IMR-90 (cell line): Measurements from ENCODE around the gene AGK. TPM values are rescaled to one million over a fixed set of nuclear protein-coding genes. Genes with fewer than 3 reads are reported as not detected.

Experiments used
- ATAC-seq: fragments of 200-7000 bp; cut with Tn5 transposase; 2 replicates; pipeline ENCODE4 v1.9.1; 2020; ENCODE audit warnings: low read depth, mild to moderate bottlenecking, moderate library complexity
- BruUV-seq: library from RNA; stranded (reverse); fragments of 400-500 nt; replicated peaks from 2 replicates; lab custom pipeline; 2021; lab: Mats Ljungman, UMichigan
- CTCF ChIA-PET: fragments of 300-600 bp; formaldehyde crosslinking; extraction: SDS; loops from one replicate; lab custom pipeline; 2021; ENCODE audit warnings: antibody characterized with exemption; lab: Yijun Ruan, JAX
- POLR2A ChIA-PET: fragments of 300-600 bp; sonication (Branson Sonifier 250); formaldehyde crosslinking; loops from one replicate; lab custom pipeline; 2022; ENCODE audit warnings: antibody characterized with exemption; ENCODE audit not compliant: unreplicated experiment; lab: Charles Lee
- DNase-seq: peaks from one replicate; pipeline ENCODE4 v3.0.0; 2013
- H2AFZ ChIP-seq: replicated peaks from 2 replicates; pipeline ENCODE3; 2013; ENCODE audit warnings: low read length, mild to moderate bottlenecking; ENCODE audit not compliant: poor library complexity
- H2AK5ac ChIP-seq: 2 replicates; pipeline ENCODE4 v1.6.1; 2013; ENCODE audit warnings: low read depth, low read length, inconsistent platforms
- H2AK9ac ChIP-seq: replicated peaks from 2 replicates; pipeline ENCODE3; 2013; ENCODE audit warnings: mild to moderate bottlenecking, low read depth, low read length, moderate library complexity; ENCODE audit not compliant: poor library complexity
- H2BK120ac ChIP-seq: 2 replicates; pipeline ENCODE4 v1.6.1; 2013; ENCODE audit warnings: low read depth, low read length, inconsistent platforms
- H2BK15ac ChIP-seq: 3 replicates; pipeline ENCODE4 v1.6.1; 2013; ENCODE audit warnings: low read depth, low read length, inconsistent platforms
- H2BK20ac ChIP-seq: 2 replicates; pipeline ENCODE4 v1.6.1; 2013; ENCODE audit warnings: low read depth, mild to moderate bottlenecking, inconsistent platforms, low read length, moderate library complexity
- H2BK5ac ChIP-seq: 2 replicates; pipeline ENCODE4 v1.6.1; 2013; ENCODE audit warnings: mild to moderate bottlenecking, low read depth, low read length, inconsistent platforms; ENCODE audit not compliant: poor library complexity, severe bottlenecking
- H3K14ac ChIP-seq: replicated peaks from 2 replicates; pipeline ENCODE4 v1.6.1; 2013; ENCODE audit warnings: low read depth, low read length, inconsistent platforms
- H3K18ac ChIP-seq: 2 replicates; pipeline ENCODE4 v1.6.1; 2013; ENCODE audit warnings: low read depth, low read length, control low read depth
- H3K23ac ChIP-seq: 2 replicates; pipeline ENCODE4 v1.6.1; 2013; ENCODE audit warnings: low read depth, low read length, inconsistent platforms
- H3K27ac ChIP-seq: 2 replicates; pipeline ENCODE4 v1.5.1; 2013; ENCODE audit warnings: mild to moderate bottlenecking, control low read depth, low read length; ENCODE audit not compliant: insufficient read depth
- H3K27me3 ChIP-seq: 2 replicates; pipeline ENCODE4 v1.6.1; 2013; ENCODE audit warnings: low read length; ENCODE audit not compliant: control insufficient read depth, insufficient read depth
- H3K36me3 ChIP-seq: 2 replicates; pipeline ENCODE4 v1.6.1; 2013; ENCODE audit warnings: low read length, mixed read lengths; ENCODE audit not compliant: control insufficient read depth, insufficient read depth
- H3K4ac ChIP-seq: 2 replicates; pipeline ENCODE4 v1.6.1; 2013; ENCODE audit warnings: low read depth, low read length, inconsistent platforms
- H3K4me1 ChIP-seq: 2 replicates; pipeline ENCODE4 v1.6.1; 2013; ENCODE audit warnings: low read length, mixed read lengths; ENCODE audit not compliant: control insufficient read depth, insufficient read depth
- H3K4me2 ChIP-seq: 2 replicates; pipeline ENCODE4 v1.6.1; 2013; ENCODE audit warnings: low read depth, mild to moderate bottlenecking, control low read depth, low read length, moderate library complexity
- H3K4me3 ChIP-seq: 2 replicates; pipeline ENCODE4 v1.5.1; 2013; ENCODE audit warnings: low read depth, mild to moderate bottlenecking, control low read depth, low read length, moderate library complexity; ENCODE audit not compliant: insufficient read depth
- H3K56ac ChIP-seq: 2 replicates; pipeline ENCODE4 v1.6.1; 2013; ENCODE audit warnings: low read length, inconsistent platforms; ENCODE audit not compliant: insufficient read depth; ENCODE audit errors: extremely low read depth
- H3K79me1 ChIP-seq, 2 experiments: 2 replicates each; pipeline ENCODE4 v1.6.1; 2013; ENCODE audit warnings: low read length in 2 of 2, inconsistent platforms in 1 of 2, low read depth in 1 of 2
- H3K9ac ChIP-seq: 2 replicates; pipeline ENCODE4 v1.6.1; 2013; ENCODE audit warnings: low read depth, low read length, control low read depth
- H3K9me1 ChIP-seq: 2 replicates; pipeline ENCODE4 v1.6.1; 2013; ENCODE audit warnings: low read length, inconsistent platforms; ENCODE audit not compliant: insufficient read depth
- H3K9me3 ChIP-seq: 2 replicates; pipeline ENCODE4 v1.6.1; 2013; ENCODE audit warnings: low read length; ENCODE audit not compliant: control insufficient read depth, insufficient read depth
- H4K20me1 ChIP-seq: 2 replicates; pipeline ENCODE4 v1.6.1; 2013; ENCODE audit warnings: low read length, inconsistent platforms; ENCODE audit not compliant: insufficient read depth
- H4K5ac ChIP-seq: 2 replicates; pipeline ENCODE4 v1.6.1; 2013; ENCODE audit warnings: mild to moderate bottlenecking, low read depth, low read length, control low read depth
- H4K8ac ChIP-seq, 2 experiments: 2 replicates each; pipeline ENCODE4 v1.6.1; 2013; ENCODE audit warnings: low read depth in 2 of 2, low read length in 2 of 2, control low read depth in 1 of 2, inconsistent platforms in 1 of 2
- H4K91ac ChIP-seq: 2 replicates; pipeline ENCODE4 v1.6.1; 2013; ENCODE audit warnings: low read depth, low read length, inconsistent platforms; ENCODE audit not compliant: insufficient read depth
- BHLHE40 ChIP-seq: fragments of 150-350 bp; IDR thresholded peaks from 2 replicates; pipeline ENCODE4 v1.6.1; 2016; ENCODE audit warnings: mild to moderate bottlenecking, low read depth, low read length
- CEBPB ChIP-seq: IDR thresholded peaks from 2 replicates; pipeline ENCODE4 v1.6.1; 2012; ENCODE audit warnings: low read depth, low read length, improper control_type of control experiment
- CTCF ChIP-seq: conservative IDR thresholded peaks from 2 replicates; pipeline ENCODE4 v1.5.1; 2012; ENCODE audit warnings: mild to moderate bottlenecking, low read depth, low read length, improper control_type of control experiment
- ELK1 ChIP-seq: fragments of 150-350 bp; IDR thresholded peaks from 2 replicates; pipeline ENCODE4 v1.6.1; 2016; ENCODE audit warnings: low read depth, mild to moderate bottlenecking, low read length, moderate library complexity, borderline replicate concordance
- MAFK ChIP-seq: IDR thresholded peaks from 2 replicates; pipeline ENCODE4 v1.6.1; 2012; ENCODE audit warnings: low read depth, low read length, improper control_type of control experiment
- MAZ ChIP-seq: IDR thresholded peaks from 2 replicates; pipeline ENCODE4 v1.6.1; 2012; ENCODE audit warnings: low read depth, mild to moderate bottlenecking, low read length, improper control_type of control experiment, moderate library complexity, borderline replicate concordance
- MXI1 ChIP-seq: IDR thresholded peaks from 2 replicates; pipeline ENCODE4 v1.6.1; 2012; ENCODE audit warnings: low read depth, mild to moderate bottlenecking, low read length, moderate library complexity, borderline replicate concordance
- NFE2L2 ChIP-seq: fragments of 150-350 bp; IDR thresholded peaks from 2 replicates; pipeline ENCODE4 v1.6.1; 2016; ENCODE audit warnings: low read depth, mild to moderate bottlenecking, low read length
- RAD21 ChIP-seq: IDR thresholded peaks from 2 replicates; pipeline ENCODE4 v1.6.1; 2012; ENCODE audit warnings: low read length, improper control_type of control experiment
- RCOR1 ChIP-seq: IDR thresholded peaks from 2 replicates; pipeline ENCODE4 v1.6.1; 2012; ENCODE audit warnings: mild to moderate bottlenecking, low read length, improper control_type of control experiment; ENCODE audit not compliant: insufficient replicate concordance
- SMC3 ChIP-seq: fragments of 150-350 bp; IDR thresholded peaks from 2 replicates; pipeline ENCODE4 v1.6.1; 2016; ENCODE audit warnings: low read depth, mild to moderate bottlenecking, antibody characterized with exemption, low read length, moderate library complexity
- WGBS, 2 experiments: methylation state at CpG; one replicate each; pipeline versions ENCODE4 v1.1.5 to v1.1.7; 2013; ENCODE audit warnings: missing lambda C conversion rate in 2 of 2; ENCODE audit not compliant: insufficient read length in 1 of 2; ENCODE audit errors: extremely low coverage in 2 of 2; 5-methylcytosine and 5-hydroxymethylcytosine counted together
- dilution Hi-C: fragments of 300-500 bp; cut with HindIII; formaldehyde crosslinking; loops from one replicate; pipeline ENCODE4 v1.14.3; 2018; ENCODE audit warnings: low sequenced_read_pairs; ENCODE audit not compliant: unreplicated experiment
- in situ Hi-C: fragments of 300-500 bp; cut with MboI; formaldehyde crosslinking; loops from 3 replicates; pipeline ENCODE4 v1.14.3; 2019; ENCODE audit warnings: low sequenced_read_pairs, inconsistent platforms, mixed read lengths
- intact Hi-C: fragments of 100-400 bp; cut with micrococcal nuclease; formaldehyde crosslinking; loops from 2 replicates; pipeline ENCODE4 v1.10.0; 2022
- polyA plus RNA-seq, 3 experiments: library from polyadenylated mRNA; depleted of rRNA; stranded (reverse); fragments of >200 nt; gene quantifications; 2 replicates each; pipeline ENCODE4 v1.2.3, GENCODE V29; 2012; ENCODE audit warnings: low replicate concordance in 1 of 3
- total RNA-seq: library from RNA; depleted of rRNA; stranded (reverse); fragments of >200 nt; gene quantifications from 2 replicates; pipeline ENCODE4 v1.2.3, GENCODE V29; 2012

Gene AGK
- total and polyA plus RNA-seq, 2 of the 4 experiments (the other 2 are of a cell fraction): 35.5 to 37.3 TPM

- TF ChIP-seq SMC3 (no peak), BHLHE40 (no peak)
These were observed 670 bp upstream of the AGK start (continued) for GRCh38 chr7:141550386-141551093.

DNA sequence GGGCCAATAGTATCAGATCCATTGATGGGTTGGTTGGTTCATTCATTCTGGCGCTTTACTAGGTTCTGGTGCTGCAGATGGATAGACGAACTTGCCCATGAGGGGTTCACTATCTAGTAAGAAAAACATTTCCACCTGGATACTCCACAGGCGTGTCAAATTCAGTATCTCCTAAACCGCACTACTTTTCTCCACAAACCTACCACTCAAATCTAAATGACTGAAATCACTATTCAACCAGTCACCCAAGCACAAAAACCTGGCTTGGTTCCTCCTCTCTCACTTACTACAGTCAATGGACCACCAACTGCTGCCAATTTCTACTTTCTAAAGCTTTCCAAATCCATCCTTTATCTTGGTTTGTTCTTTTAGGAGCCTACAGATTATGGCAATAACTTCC is 572 bp downstream of the AGK start:
- POLR2A ChIA-PET: no interaction called here
- dilution Hi-C loops: no loop called here
- peak overlapping the region; percentile 46 for H3K27ac ChIP-seq
- TF ChIP-seq BHLHE40 (no peak), MAFK (no peak), RCOR1 (no peak), CTCF (no peak), RAD21 (no peak), MAZ (no peak), NFE2L2 (no peak), SMC3 (no peak), CEBPB (no peak), ELK1 (no peak), MXI1 (no peak)

More for the DNA sequence above, 572 bp downstream of the AGK start:
- Histone ChIP-seq H2AK5ac (peak overlapping the region; percentile 51; the same call in 1 of the 2 replicates), H3K4ac (peak overlapping the region; percentile 73), H2BK120ac (no peak overlapping the region; the same call in 1 of the 2 replicates), H3K4me1 (peaks cover 3% of the 10 kb centered on the region; the same call in 1 of the 2 replicates), H4K91ac (peak overlapping the region; percentile 65; the same call in 1 of the 2 replicates), H2AK9ac (peak overlapping the region; percentile 90), H2BK20ac (no peak overlapping the region), H4K8ac (peak overlapping the region; percentile 91 to 94; a peak in 3 of 4 replicates), H2AFZ (peak overlapping the region; percentile 98), H3K79me1 (peaks cover 17 to 27% of the 10 kb centered on the region in 2 experiments), H3K23ac (peak overlapping the region; percentile 92; the same call in 1 of the 2 replicates), H3K56ac (peak overlapping the region; percentile 87), H3K18ac (peak overlapping the region; percentile 7; the same call in 1 of the 2 replicates), H3K36me3 (peaks cover 2% of the 10 kb centered on the region; the same call in 1 of the 2 replicates), H3K9ac (peak overlapping the region; percentile 93), H3K4me2 (peak overlapping the region; percentile 99), H4K20me1 (no peaks in the 10 kb centered on the region), H4K5ac (peak overlapping the region; percentile 65), H2BK15ac (no peak overlapping the region), H3K27me3 (no peaks in the 10 kb centered on the region), H3K9me1 (peaks cover 4% of the 10 kb centered on the region), H2BK5ac (peak overlapping the region; percentile 40), H3K4me3 (peak overlapping the region; percentile 98), H3K14ac (peak overlapping the region; percentile 93), H3K9me3 (no peaks in the 10 kb centered on the region)
- intact Hi-C loops: loop anchor here (1.0 to 5.0 kb wide), 3 partner anchors 36 to 537 kb away; partner anchors contain the start of gene MRPS33
- CTCF ChIA-PET: interaction anchor here (1.5 kb wide), 1 partner anchor 18 kb away, joined by 5 read pairs; no protein-coding TSS in a partner anchor
- no TSS peak for BruUV-seq
- no peak for ATAC-seq
- DNase-seq: no peak
- in situ Hi-C loops: no loop called here
- WGBS, 2 experiments: 40% methylated on average over 1 of the region's 4 CpGs; no CpG with 5 or more reads in 1 of the 2 experiments
